ENCODE results near the gene CHRM2. TPM values are rescaled to one million over a fixed set of nuclear protein-coding genes. Genes with fewer than 3 reads are reported as not detected.

The CHRM2 gene
- total RNA-seq, 3 donors from 2014 or later = not detected

DNA sequence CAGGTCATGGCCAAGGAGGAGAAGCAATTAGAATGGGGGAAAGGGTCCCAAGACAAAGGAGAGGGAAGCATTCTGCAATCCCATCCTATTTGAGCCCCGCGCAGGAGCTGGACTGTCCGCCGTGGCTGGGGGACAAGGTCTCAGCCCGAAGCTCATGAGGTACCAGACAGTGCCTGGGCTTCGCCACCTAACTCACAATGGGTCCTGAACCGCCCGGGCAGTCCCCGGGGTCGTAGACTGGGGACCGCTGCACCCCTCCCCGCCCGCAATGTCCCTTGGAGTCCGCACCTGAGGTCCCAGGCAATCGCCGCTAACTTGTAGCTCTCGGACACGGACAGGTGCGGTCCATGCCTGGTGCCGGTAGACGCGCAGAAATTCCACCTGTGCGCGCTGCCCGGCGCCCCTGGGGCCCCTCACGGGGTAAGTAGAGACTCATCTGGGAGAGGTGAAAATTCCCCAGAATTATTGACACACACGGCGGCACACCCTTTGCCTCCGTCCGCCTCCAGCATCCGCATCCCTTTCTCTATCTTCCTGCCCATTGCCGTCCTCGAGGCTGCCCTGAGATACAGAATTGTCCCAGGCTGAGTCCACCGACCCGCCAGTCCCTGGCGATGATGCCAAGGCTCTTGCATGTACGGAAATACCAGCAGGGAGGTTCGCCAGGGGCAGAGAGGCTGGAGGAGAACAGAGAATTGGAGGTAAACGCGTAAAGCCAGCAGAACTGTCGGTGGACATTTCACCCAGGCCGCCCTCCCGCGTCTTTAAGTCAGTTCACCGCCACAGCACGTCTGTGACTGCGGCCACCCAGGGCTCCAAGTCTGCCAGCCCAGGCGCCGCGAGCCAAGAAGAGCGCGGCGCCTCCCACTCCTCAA lies 1.8 kb downstream of the CHRM2 start:
- DNase-seq (ENCODE audit: low spot score in 2 of 2) = no peak
- Histone ChIP-seq H3K27me3 (peaks cover 0 to 44% of the 10 kb centered on the region in 2 donors), H3K27ac (no peak overlapping the region), H3K9me3 (no peaks in the 10 kb centered on the region), H3K4me1 (peaks cover 0 to 13% of the 10 kb centered on the region in 2 donors), H3K4me3 (peak overlapping the region; percentile 12 to 56 (median 36)), H3K36me3 (no peaks in the 10 kb centered on the region)
- intact Hi-C loops (cut with DNase I; ENCODE audit: low total_unique reads) = no loop called here
- TF ChIP-seq, protein P1, sequence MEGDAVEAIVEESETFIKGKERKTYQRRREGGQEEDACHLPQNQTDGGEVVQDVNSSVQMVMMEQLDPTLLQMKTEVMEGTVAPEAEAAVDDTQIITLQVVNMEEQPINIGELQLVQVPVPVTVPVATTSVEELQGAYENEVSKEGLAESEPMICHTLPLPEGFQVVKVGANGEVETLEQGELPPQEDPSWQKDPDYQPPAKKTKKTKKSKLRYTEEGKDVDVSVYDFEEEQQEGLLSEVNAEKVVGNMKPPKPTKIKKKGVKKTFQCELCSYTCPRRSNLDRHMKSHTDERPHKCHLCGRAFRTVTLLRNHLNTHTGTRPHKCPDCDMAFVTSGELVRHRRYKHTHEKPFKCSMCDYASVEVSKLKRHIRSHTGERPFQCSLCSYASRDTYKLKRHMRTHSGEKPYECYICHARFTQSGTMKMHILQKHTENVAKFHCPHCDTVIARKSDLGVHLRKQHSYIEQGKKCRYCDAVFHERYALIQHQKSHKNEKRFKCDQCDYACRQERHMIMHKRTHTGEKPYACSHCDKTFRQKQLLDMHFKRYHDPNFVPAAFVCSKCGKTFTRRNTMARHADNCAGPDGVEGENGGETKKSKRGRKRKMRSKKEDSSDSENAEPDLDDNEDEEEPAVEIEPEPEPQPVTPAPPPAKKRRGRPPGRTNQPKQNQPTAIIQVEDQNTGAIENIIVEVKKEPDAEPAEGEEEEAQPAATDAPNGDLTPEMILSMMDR (IDR thresholded peaks at IDR 0.05) = no peak
- no peak for TF ChIP-seq POLR2A (IDR thresholded peaks at IDR 0.05)
- TF ChIP-seq POLR2AphosphoS5 (IDR thresholded peaks at IDR 0.05) = no peak

DNA sequence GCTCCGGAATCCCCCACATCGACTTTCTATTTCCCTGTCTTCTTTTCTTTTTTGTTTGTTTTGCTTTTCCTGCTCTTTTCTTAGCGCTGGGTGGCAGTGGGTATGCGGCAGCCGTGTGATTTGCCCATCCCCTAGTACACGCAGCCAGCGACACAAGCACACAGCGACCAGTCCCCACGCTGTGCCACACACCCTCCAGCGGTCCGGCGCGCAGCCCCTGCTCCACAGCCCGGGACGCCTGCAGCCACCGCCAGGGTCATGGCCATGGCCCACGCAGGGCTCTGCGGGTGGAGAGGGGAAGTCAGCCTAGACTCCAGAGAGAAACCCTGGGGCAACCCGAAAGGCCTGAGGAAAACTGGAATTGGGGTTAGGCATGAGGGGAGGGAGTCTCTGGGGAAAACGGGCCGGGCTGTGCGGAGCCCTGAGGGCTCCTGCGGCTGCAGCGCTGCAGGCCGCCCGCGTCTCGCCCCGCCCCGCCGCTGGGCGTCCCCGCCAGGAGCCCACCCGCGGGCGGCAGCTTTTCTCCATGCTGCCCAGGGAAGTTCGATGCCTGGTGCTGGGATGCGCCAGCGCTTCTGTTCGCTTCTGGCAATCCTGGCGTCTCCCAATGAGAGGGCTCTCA lies 2.5 kb downstream of the CHRM2 start:
- Histone ChIP-seq H3K27me3 (peaks cover 0 to 44% of the 10 kb centered on the region in 2 donors), H3K4me3 (peak overlapping the region; percentile 12 to 56 (median 36)), H3K4me1 (peaks cover 0 to 13% of the 10 kb centered on the region in 2 donors), H3K9me3 (no peaks in the 10 kb centered on the region), H3K36me3 (no peaks in the 10 kb centered on the region), H3K27ac (no peak overlapping the region)
- intact Hi-C loops (cut with DNase I; ENCODE audit: low total_unique reads) = no loop called here
- TF ChIP-seq, protein P1 (IDR thresholded peaks at IDR 0.05) = no peak
- TF ChIP-seq POLR2AphosphoS5 (IDR thresholded peaks at IDR 0.05) (no peak), POLR2A (IDR thresholded peaks at IDR 0.05) (no peak)
- no peak for DNase-seq (ENCODE audit: low spot score in 2 of 2)

DNA sequence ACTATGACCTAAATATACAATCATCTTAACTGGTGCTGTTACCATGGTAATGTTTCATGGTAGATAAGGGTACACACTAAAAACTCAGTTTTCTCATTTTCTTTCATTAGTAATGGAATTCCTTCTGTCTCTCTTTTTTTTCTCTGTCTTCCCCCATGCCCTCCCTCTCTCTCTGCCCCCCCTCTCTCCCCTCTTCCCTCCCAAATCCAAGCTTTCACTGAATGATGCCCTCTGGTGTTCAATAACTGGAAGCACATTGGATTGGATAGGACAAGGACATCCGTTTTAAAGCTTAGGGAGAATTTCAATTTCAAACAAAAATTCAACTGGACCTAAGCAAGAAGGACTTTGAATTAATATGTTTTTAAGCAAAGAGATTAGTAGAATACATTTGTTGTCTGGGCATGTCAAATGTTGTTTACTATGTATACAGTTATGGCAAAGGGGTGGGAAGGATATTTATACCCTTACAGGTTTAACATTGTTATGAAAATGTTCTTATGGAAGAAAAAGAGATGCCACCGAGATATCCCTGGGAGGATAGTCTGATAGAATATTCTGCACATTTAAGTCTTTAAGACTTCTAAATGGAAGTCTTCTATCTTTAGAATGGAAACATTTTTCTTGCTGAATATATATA lies 6.1 kb downstream of the CHRM2 start:
- no peaks in the 10 kb centered on the region for H3K36me3 ChIP-seq
- no peak for TF ChIP-seq POLR2AphosphoS5 (IDR thresholded peaks at IDR 0.05)
- no peak for TF ChIP-seq POLR2A (IDR thresholded peaks at IDR 0.05)
- TF ChIP-seq, protein P1 (IDR thresholded peaks at IDR 0.05) = no peak
- no peak overlapping the region for H3K4me3 ChIP-seq
- DNase-seq (ENCODE audit: low spot score in 2 of 2) = no peak
- no peaks in the 10 kb centered on the region for H3K9me3 ChIP-seq
- no peak overlapping the region for H3K27ac ChIP-seq
- H3K4me1 ChIP-seq = peaks cover 0 to 9% of the 10 kb centered on the region in 2 donors
- peaks cover 0 to 28% of the 10 kb centered on the region in 2 donors for H3K27me3 ChIP-seq
- intact Hi-C loops (cut with DNase I; ENCODE audit: low total_unique reads) = no loop called here

DNA sequence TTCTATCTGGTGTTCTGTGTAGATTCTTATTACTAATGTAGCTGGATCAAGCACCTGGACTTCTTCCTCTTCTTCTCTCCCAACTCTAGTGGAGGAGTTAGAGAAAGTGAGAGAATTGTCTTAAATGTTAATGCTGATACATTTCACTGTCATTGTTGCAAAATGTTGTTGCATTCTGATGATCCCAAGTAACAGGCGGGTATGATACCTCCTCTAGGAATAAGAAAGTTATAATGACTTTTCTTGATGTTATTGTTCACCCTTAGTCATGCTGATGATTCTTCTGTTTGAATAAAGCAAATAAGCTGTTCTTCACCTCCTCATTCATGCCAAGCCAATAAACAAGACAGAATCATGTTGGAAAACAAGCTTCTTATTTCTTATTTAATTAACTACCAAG lies 9.1 kb downstream of the CHRM2 start:
- peaks cover 0 to under 1% of the 10 kb centered on the region in 2 donors for H3K27me3 ChIP-seq
- H3K27ac ChIP-seq = no peak overlapping the region
- DNase-seq (ENCODE audit: low spot score in 2 of 2) = no peak
- intact Hi-C loops (cut with DNase I; ENCODE audit: low total_unique reads) = no loop called here
- H3K9me3 ChIP-seq = no peaks in the 10 kb centered on the region
- no peak overlapping the region for H3K4me3 ChIP-seq
- no peaks in the 10 kb centered on the region for H3K36me3 ChIP-seq
- TF ChIP-seq, protein P1 (IDR thresholded peaks at IDR 0.05) = no peak
- TF ChIP-seq POLR2A (IDR thresholded peaks at IDR 0.05) (no peak), POLR2AphosphoS5 (IDR thresholded peaks at IDR 0.05) (no peak)
- no peaks in the 10 kb centered on the region for H3K4me1 ChIP-seq
